ENCODE measurements around the gene PRMT1. TPM values are rescaled to one million over a fixed set of nuclear protein-coding genes. Genes with fewer than 3 reads are reported as not detected.

Gene PRMT1
- total and polyA plus RNA-seq, 2 of the 13 experiments (the other 11 are each of a cell fraction or from before 2014, with no cell fraction given): 324 to 374 TPM

DNA sequence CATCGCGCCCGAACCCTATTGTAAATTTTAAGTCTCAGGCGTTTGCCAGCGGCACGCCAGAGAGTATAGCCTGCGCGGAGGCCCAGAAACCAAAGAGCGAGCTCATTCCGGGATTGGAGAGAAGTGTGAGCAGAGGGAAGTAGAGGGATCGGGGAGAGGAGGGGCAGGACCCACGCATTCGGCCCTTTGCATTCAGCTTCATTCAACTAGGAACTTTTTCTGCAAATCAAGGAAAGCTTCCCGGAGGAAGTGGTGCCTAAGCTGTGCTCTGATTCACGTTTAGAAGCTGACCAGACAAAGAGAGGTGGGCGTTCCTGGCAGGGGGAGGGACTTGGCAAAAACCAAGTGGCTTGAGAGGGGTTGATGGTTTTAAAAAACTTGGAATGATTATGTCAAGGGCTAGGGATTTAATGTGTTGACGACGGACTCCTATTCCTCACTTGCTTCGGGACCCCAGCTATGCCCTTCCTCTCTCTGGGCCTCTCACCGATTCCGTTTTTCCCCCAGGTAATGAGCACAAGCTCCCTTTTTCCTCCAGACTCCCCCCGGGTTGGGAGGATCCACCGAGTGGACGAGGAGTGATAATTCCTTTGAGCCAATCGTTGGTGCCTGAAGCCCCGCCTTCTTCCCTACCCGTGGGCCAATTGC, 811 bp upstream of the PRMT1 start (continued):
- TF ChIP-seq MED1 (CRISPR knock-in tag; IDR thresholded peaks at IDR 0.05): 0 out of 2 replicates have a peak, but pooled peaks have one; percentile 19
- no peak for TF ChIP-seq CBX1 (IDR thresholded peaks at IDR 0.05; ENCODE audit: low read depth)
- no peak for TF ChIP-seq STAG1 (CRISPR knock-in tag; IDR thresholded peaks at IDR 0.05)
- TF ChIP-seq, protein P1, sequence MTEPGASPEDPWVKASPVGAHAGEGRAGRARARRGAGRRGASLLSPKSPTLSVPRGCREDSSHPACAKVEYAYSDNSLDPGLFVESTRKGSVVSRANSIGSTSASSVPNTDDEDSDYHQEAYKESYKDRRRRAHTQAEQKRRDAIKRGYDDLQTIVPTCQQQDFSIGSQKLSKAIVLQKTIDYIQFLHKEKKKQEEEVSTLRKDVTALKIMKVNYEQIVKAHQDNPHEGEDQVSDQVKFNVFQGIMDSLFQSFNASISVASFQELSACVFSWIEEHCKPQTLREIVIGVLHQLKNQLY (CRISPR knock-in tag; IDR thresholded peaks at IDR 0.05): no peak
- TF ChIP-seq NR2F6 (IDR thresholded peaks at IDR 0.05): 0 out of 2 replicates have a peak, but pooled peaks have one; percentile 8
- TF ChIP-seq NR2F6 (CRISPR knock-in tag; IDR thresholded peaks at IDR 0.05): no peak
- no peak for TF ChIP-seq STAT5B (CRISPR knock-in tag; IDR thresholded peaks at IDR 0.05)
- peak; percentile 81; the same call in 1 of the 2 replicates for TF ChIP-seq SNAPC2 (CRISPR knock-in tag; IDR thresholded peaks at IDR 0.05)
- no peak for TF ChIP-seq JUN (CRISPR knock-in tag; IDR thresholded peaks at IDR 0.05)
- TF ChIP-seq KAT2B (IDR thresholded peaks at IDR 0.05; ENCODE audit: borderline replicate concordance, low read depth, low read length): no peak
- TF ChIP-seq MED8 (CRISPR knock-in tag; IDR thresholded peaks at IDR 0.05; ENCODE audit: insufficient replicate concordance): no peak
- peak; percentile 40; the same call in 1 of the 3 replicates for TF ChIP-seq MXI1 (IDR thresholded peaks at IDR 0.05; ENCODE audit: borderline replicate concordance, low read depth, low read length)
- TF ChIP-seq SMARCE1 (IDR thresholded peaks at IDR 0.05; ENCODE audit: borderline replicate concordance): no peak
- TF ChIP-seq ZNF510 (CRISPR knock-in tag; IDR thresholded peaks at IDR 0.05; ENCODE audit: low read depth): no peak
- TF ChIP-seq ZNF570 (CRISPR knock-in tag; IDR thresholded peaks at IDR 0.05; ENCODE audit: borderline replicate concordance): no peak
- TF ChIP-seq, protein P2, sequence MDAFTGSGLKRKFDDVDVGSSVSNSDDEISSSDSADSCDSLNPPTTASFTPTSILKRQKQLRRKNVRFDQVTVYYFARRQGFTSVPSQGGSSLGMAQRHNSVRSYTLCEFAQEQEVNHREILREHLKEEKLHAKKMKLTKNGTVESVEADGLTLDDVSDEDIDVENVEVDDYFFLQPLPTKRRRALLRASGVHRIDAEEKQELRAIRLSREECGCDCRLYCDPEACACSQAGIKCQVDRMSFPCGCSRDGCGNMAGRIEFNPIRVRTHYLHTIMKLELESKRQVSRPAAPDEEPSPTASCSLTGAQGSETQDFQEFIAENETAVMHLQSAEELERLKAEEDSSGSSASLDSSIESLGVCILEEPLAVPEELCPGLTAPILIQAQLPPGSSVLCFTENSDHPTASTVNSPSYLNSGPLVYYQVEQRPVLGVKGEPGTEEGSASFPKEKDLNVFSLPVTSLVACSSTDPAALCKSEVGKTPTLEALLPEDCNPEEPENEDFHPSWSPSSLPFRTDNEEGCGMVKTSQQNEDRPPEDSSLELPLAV (CRISPR knock-in tag; conservative IDR thresholded peaks at IDR 0.05; ENCODE audit: low read depth): no peak
- no peak for TF ChIP-seq ZFP62 (CRISPR knock-in tag; IDR thresholded peaks at IDR 0.05)
- TF ChIP-seq, protein P3, sequence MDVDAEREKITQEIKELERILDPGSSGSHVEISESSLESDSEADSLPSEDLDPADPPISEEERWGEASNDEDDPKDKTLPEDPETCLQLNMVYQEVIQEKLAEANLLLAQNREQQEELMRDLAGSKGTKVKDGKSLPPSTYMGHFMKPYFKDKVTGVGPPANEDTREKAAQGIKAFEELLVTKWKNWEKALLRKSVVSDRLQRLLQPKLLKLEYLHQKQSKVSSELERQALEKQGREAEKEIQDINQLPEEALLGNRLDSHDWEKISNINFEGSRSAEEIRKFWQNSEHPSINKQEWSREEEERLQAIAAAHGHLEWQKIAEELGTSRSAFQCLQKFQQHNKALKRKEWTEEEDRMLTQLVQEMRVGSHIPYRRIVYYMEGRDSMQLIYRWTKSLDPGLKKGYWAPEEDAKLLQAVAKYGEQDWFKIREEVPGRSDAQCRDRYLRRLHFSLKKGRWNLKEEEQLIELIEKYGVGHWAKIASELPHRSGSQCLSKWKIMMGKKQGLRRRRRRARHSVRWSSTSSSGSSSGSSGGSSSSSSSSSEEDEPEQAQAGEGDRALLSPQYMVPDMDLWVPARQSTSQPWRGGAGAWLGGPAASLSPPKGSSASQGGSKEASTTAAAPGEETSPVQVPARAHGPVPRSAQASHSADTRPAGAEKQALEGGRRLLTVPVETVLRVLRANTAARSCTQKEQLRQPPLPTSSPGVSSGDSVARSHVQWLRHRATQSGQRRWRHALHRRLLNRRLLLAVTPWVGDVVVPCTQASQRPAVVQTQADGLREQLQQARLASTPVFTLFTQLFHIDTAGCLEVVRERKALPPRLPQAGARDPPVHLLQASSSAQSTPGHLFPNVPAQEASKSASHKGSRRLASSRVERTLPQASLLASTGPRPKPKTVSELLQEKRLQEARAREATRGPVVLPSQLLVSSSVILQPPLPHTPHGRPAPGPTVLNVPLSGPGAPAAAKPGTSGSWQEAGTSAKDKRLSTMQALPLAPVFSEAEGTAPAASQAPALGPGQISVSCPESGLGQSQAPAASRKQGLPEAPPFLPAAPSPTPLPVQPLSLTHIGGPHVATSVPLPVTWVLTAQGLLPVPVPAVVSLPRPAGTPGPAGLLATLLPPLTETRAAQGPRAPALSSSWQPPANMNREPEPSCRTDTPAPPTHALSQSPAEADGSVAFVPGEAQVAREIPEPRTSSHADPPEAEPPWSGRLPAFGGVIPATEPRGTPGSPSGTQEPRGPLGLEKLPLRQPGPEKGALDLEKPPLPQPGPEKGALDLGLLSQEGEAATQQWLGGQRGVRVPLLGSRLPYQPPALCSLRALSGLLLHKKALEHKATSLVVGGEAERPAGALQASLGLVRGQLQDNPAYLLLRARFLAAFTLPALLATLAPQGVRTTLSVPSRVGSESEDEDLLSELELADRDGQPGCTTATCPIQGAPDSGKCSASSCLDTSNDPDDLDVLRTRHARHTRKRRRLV (CRISPR knock-in tag; IDR thresholded peaks at IDR 0.05): no peak
- no peak for TF ChIP-seq ZFP37 (CRISPR knock-in tag; IDR thresholded peaks at IDR 0.05; ENCODE audit: borderline replicate concordance)
- TF ChIP-seq, protein P4, sequence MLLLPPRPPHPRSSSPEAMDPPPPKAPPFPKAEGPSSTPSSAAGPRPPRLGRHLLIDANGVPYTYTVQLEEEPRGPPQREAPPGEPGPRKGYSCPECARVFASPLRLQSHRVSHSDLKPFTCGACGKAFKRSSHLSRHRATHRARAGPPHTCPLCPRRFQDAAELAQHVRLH (CRISPR knock-in tag; IDR thresholded peaks at IDR 0.05; ENCODE audit: borderline replicate concordance, low read depth): no peak
- TF ChIP-seq GATA4 (IDR thresholded peaks at IDR 0.05; ENCODE audit: borderline replicate concordance, low read depth): 0 out of 2 replicates have a peak, but pooled peaks have one; percentile 34
- TF ChIP-seq YEATS4 (CRISPR knock-in tag; IDR thresholded peaks at IDR 0.05; ENCODE audit: borderline replicate concordance): no peak
- no peak for TF ChIP-seq ATM (IDR thresholded peaks at IDR 0.05; ENCODE audit: borderline replicate concordance)
- TF ChIP-seq NR2F1 (CRISPR knock-in tag; IDR thresholded peaks at IDR 0.05): no peak
- no peak for TF ChIP-seq ZNF678 (CRISPR knock-in tag; IDR thresholded peaks at IDR 0.05)
- TF ChIP-seq SSRP1 (CRISPR knock-in tag; IDR thresholded peaks at IDR 0.05): no peak

Data from HepG2 (cell line).